ENCODE data around the gene GREM2.
A peak's percentile ranks its signal among the peaks of the same experiment; 100 is the strongest.

The GREM2 gene

DNA sequence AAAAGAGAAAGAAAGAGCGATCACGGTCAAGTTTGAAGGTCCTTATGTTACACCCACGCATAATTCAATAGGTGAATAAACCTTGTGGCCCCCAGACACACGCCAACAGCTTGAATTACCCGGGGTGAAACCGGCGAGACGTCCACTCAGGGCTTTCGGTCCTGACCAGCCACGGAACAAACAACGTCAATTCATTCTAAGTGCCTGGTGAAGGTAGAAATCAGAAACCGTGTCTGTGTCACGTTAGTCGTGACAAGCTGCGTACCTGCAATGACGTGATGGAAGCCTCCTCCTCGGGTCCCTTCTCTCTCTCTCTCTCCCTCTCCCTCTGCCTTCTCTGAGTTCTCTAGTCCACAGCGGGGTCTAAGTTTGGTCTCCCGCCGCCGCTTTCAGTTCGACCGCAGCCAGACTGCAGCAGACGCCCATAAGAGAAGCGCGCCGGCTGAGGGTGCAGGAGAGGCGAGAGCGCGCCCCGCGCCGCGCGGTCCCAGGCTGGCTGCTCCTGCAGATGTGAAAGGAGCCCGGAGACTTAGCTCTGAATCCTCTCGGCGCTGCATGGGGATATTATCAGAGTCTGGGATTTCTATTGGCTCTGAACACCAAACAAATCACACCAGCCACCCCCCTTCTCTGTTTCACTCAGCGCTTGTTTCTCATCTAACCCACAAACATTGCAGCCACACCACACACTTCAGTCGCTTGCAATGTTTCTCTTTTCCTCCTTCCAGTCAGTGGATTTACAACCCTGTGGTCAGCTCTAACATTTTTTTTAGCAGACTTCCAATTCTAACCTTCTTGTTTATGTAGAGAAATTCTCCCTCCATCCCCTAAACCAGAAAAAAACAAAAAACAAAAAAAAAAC is at the start of gene GREM2:
Gene GREM2, minus strand, starts transcription at position 537 of the 862 bp plus-strand sequence. CDS start 118,680 bp downstream, outside the sequence.
- peak in 1 of 2 donors; percentile 0 for DNase-seq (ENCODE audit: low read depth in 2 of 2, low spot score in 1 of 2)

DNA sequence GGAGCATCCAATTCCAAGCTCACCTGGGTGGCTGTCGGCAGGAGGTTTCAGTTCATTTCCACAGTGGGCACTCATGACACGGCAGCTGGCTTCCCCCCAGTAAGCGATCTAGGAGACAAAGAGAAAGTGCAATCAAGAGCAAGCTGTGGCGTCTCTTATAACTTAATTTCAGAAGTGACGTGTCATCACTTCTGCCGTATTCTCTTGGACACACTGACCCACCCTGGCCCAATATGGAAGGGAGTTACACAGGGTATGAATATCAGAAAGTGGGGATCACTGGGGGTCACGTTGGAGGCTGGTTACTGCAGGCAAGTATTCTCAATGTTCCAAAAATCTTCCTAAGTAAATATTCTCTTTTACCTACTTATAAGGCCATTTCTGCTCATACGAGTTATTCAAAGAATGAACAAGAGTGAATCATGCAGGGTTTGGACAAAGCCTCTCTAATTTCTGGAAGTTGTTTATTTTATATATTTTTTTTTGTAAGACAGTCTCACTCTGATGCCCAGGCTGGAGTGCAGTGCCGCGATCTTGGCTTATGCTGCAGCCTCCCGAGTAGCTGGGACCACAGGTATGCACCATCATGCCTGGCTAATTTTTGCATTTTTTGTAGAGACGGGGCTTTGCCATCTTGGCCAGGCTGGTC is 46.5 kb upstream of the GREM2 start:
- no peak for DNase-seq (ENCODE audit: low read depth in 2 of 2, low spot score in 1 of 2)

DNA sequence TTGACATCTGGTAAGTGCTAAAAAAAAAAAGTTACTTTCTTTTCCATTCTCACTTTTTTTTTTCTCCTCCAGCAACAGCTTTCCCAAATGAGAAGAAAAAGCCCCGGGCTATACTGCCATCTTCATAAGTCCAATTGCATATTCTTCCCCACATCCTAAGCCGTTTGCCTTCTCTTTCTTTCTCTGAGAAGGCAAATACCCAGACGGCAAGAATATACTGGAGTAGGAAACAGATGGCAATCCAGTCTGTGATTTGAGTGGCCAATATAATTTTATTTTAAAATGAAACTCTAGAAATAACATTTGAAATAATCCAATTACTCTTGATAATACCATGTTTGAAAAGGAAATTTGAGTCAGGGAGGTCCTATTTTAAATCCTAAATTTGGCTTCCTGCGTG is 44.6 kb upstream of the GREM2 start:
- DNase-seq (ENCODE audit: low read depth in 2 of 2, low spot score in 1 of 2) = no peak

DNA sequence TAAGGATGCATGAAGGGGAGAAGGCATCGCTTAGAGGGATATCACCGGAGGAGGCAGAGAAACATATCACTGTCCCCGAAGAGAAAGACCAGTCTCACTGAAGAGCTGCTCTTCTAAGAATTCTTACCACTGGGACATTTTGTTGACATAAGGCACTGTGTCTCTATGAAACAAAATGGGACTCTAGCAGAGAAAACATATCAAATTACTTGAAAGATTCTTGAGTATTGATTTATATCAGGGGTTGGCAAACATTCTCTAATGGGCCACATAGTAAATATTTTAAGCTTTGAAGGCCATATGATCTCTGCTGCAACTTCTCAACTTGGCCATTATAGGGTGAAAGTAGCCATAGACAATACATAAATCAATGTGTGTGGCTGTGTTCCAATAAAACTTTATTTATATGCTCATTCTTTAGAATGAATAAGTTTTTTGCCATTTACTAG is 41.0 kb upstream of the GREM2 start:
- no peak for DNase-seq (ENCODE audit: low read depth in 2 of 2, low spot score in 1 of 2)

DNA sequence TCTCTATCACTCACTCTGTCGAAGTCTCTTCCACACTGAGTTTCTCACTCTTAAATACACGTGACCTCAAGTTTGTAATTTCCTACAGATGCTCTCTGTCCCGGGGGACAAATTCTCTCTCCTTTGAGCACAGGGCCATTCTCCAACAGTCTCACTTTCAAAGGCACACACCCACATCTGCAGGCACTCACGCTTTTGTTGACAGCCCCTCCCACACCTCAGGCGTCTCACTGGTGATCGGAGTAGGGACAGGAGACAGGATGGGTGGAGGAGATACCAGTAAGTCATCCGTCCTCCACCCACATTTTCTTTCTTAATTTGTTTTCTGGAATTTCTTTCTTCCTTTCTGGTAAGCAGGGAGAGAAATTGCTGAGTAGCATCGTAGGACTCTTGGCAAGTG is 40.6 kb upstream of the GREM2 start:
- no peak for DNase-seq (ENCODE audit: low read depth in 2 of 2, low spot score in 1 of 2)

DNA sequence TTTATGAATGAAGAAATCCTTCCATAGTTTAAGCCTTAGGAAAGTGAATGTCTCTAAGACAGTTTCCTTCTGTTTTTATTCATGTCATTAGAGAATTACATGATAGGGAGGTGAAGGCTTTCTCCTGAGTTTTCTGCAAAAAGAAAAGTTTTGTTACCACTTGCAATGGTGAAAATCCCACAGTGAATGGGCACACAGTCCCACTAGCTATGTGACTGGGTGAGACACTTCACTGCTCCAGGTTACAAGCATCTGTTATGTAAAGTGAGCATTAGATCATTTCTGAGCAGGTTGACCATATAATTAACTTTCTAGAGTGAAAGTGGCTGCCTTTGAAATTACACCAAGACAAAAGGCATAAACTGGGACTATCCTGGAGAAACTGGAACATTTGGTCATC is 38.9 kb upstream of the GREM2 start:
- DNase-seq (ENCODE audit: low read depth in 2 of 2, low spot score in 1 of 2) = no peak

DNA sequence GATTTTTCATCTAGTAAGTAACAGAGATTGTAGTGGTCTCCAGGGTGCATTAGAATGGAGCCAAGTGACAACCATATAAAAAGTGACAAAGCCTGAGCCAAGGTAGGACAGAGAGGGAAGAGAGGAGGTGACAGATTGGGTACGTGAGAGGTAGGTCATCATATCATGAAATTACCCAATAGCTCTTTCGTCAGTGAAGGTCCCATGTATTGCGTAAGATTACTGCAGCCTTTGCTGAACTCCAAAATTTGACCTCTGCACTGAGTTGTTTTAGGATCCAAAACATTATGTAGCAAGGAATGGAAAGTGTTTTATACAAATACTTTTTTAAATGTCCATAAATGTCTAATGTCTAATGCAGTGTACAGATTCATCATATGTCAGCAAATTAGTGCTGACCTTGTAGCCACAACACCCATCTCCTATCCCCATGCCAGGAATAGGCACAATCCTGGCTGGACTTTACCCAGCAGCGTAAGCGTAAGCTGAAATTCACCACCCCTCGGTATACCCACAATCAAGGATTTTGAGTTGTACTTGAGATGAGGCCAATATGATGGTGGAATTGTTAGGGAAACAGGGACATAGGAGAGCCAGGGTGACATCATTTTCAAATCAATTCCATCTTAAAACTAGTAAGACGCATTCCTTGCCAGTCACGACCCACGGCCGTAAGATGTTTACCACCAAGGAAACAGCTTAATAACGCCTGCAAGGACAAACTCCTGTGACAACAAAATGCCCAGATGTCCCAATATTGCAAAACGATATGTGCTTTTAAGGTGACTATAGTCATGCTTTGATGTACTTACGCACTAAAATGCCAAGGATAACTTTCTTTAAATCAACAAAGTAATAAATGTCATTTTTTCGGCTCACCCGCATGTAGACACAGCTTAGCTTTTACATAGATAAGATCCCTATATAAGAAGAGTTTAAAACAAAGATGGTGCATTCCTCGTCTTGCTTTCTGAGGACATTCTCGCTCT is 38.1 kb upstream of the GREM2 start:
- DNase-seq (ENCODE audit: low read depth in 2 of 2, low spot score in 1 of 2) = no peak

DNA sequence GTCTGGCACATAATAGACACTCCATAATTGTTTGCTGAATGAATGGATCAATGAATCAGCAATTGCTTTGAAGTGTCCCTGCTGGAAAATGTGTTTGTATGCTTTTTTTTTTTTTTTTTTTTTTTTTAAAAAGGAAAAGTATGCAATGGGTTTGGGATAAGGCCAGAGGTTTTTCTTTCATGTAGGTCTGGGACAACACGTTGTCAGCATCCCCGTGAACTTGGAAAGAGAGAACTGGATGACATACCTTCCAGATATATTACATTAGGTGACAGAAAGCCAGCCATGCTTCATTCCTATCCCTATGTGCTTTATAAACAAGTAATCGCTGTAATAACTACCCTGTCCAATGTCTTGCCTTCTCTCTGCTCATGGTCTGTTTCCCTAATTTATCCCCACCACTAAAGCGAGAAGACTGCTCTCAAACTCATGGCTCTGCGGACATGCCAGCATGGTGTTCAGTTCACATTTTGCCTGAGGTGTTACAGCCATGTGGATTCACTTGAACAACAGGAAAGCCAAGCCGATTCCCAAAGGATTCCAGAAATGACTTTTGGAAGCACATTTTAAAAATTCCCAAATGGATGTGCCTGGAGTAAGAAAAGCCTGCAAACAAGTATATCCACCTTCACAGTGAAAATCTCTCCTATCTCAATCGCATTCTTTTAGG is 34.8 kb upstream of the GREM2 start:
- DNase-seq (ENCODE audit: low read depth in 2 of 2, low spot score in 1 of 2) = no peak

DNA sequence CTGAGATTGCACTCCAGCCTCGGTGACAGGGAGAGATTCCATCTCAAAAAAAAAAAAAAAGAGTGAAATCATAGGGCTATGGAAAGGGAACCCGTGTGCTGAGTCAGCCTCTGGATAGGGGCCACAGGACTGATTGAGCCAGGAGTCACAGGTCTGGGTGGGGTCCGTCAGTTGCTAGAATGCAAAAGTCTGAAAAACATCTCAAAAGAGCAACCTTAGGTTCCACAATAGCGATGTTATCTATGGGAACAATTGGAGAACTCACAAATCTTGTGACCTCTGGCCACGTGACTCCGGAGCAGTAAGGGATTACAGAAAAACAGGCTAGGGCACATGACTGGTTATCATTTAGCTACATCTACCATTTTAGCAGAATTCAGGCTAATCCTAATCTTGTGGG is 32.8 kb upstream of the GREM2 start:
- no peak for DNase-seq (ENCODE audit: low read depth in 2 of 2, low spot score in 1 of 2)

DNA sequence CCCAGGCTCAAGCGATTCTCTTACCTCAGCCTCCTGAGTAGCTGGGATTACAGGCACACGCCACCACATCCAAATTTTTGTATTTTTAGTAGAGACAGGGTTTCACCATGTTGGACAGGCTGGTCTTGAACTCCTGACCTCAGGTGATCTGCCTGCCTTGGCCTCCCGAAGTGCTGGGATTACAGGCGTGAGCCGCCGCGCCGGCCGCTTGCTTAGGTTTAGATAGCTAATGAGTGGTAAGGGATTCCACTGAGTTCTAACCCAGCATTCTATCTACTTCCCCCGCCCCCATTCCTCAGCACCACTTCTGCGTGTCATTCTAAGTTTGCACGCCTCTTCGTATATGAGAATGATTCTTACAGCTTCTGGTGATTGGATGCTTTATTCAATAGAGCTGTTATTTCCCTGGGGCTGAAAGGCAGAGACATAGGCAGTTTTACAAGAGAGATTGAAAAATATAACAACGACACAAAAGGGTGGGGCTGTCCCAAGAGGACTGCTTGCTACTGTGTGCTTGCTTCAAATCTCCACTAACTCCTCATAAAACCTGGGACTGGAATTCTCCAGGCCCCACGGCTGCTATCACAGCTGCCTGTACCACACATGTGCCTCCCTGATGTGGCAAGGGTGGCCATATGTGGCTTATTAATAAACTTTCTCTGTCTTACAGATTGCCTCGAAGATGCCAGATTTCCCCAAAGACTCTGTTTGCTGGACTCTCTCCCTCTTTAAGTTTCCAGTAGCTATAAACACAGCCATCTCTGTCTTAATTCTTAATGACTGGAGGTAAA is 23.7 kb upstream of the GREM2 start:
- DNase-seq (ENCODE audit: low read depth in 2 of 2, low spot score in 1 of 2) = no peak

DNA sequence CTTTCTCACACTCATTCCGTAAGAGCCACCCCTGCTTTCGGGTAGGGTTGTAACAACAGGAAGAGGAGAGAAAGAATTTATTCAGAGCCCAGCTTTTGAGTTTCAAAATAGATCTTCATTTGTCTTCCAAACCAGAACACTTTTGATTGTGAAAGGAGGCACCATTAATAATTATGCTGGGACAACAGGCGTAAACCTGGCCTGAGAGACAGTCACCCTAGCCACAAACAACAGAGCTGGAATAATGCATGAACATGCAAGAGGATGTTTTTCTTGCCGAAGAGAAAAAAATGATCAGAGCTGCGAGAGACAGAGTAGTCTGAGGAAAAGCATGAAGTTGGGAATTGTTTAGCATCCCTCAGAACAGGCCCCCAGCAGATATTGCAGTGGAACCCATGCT is 18.5 kb upstream of the GREM2 start:
- DNase-seq (ENCODE audit: low read depth in 2 of 2, low spot score in 1 of 2) = no peak

DNA sequence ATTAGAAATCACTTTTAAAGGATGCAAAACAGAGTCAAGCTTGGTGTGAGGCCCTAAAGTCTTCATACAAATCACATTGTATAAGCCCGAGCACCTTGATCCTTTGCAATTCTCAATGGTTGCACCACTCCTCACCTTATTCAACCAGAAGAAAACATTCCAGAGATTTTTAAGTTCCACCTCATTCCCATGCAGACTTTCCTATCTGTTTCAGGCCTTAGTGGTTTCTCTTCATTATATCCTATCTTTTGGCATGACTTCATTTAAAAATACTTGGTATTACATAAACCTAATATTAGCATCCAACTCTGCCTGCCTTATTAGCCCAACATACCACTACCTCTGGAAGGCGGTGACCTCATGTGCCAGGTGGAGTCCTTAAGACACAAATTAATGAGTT is 9.3 kb upstream of the GREM2 start:
- DNase-seq (ENCODE audit: low read depth in 2 of 2, low spot score in 1 of 2) = no peak

DNA sequence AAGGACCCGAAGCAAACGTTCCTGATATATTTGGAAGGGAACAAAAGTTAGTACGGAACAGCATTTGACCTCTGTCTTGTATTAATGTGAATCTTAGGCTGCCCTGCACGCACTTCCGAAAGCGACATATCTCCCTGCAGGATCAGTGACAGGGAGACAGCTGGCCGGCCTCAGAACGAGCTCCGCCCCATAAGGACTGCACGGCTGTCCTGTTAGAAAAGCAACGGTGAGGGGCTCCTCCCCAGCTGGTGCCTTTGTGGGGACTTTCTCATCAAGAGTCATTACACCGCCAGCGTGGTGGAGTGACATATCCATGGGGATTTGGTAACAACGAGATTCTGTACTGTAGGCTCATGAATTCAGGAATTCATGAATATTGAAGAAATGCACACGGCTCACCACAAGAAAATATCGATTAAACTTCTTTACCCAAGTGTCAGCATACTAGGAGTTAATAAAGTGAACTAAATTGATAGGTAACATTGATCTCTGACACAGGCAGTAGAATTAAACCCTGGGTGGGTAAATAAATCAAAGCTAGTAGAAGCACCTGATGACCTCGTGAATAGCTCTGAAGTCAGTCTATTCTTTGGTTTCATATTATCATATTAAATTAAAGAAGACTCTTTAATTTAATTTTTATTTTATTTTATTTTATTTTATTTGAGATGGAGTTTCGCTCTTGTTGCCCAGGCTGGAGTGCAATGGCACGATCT is 8.1 kb upstream of the GREM2 start:
- no peak for DNase-seq (ENCODE audit: low read depth in 2 of 2, low spot score in 1 of 2)

DNA sequence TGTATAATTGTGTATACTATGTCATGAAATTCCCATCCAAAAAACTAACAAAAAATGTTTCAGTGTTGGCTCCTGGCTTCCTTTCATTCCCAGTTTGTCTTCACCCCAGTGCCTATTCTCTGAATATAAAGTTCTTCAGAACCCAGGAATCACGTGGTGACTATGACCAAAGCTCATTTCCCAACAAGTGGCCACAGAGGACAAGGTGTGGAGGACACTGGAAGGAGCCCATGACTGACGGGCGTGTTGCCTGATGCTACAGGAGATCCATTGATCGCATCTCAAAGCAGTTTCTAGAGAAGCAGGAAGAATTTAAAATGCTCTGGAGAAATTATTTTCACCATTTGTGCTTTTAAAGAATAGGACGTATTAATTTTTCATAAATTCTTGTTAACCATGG is 7.4 kb upstream of the GREM2 start:
- no peak for DNase-seq (ENCODE audit: low read depth in 2 of 2, low spot score in 1 of 2)

DNA sequence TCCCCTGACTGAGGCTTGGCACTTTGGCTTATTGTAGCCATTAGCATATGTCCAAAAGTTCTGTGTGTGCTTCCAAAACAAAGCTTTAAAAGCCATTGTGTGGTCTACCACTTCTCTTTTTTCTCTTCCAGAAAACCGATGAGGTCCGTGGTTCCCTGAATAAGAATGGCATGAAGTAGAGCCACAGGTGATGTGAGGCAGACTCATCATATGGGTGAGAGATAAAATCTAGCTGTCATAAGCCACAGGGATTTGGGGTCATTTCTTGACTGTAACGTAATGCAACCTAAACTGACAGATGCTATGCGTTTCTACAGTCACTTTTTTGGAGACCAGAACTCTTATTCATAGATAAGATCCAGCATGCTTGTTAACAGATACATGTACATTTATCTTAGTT is 7.0 kb upstream of the GREM2 start:
- DNase-seq (ENCODE audit: low read depth in 2 of 2, low spot score in 1 of 2) = no peak

DNA sequence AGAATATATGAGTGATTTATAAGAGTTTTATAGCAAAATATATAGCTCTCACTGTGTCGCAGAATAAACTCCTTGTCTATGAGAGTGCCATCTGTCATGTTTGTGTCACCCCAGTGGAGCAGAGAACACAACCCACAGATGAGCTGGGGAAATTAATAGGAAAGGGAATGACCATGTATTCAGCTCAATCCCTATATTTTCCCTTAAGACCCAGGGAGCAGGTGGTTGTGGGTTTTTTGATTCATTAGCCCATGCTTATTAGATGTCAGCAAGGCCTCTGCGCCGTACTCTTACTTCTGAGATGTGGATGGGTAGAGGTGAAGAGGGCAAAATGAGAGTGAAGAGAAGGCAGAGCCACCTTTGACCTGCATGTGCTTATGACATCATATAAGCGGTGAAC is 4.1 kb upstream of the GREM2 start:
- no peak for DNase-seq (ENCODE audit: low read depth in 2 of 2, low spot score in 1 of 2)

DNA sequence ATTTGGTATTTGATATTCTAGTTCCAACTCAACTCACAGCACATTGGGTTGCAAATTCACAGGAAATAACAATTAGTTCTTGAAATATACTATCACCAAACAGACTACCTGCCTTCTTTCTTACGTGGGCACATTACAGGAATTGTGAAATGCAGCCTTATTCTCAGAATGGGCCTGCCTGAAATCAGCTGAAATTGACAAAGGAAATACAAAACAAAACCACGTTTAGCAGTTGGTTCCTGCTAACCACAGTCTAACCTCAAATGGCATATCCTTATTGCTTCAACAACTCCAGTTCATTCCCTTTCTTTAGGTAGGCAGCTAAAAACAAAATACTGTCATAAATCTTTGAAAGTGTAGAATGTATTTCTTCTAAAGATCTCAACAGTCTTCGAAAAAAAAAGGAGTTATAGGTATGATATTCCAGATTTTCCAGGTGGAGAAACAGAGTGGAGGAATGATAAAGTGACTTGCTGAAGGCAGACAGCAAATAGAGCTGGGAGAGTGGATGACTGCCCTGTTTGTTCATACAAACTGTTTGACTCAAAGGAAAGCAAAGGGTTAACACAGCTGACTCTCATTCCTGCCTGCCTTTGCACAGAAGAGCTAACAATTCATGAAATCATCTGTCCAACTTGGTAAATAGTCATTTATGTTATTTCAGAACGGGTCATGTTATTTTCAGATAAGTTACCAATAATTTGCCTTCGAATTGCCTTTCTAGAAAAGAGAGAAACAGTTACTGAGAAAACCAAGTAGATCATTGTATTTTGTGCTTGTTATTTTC is 1.6 kb upstream of the GREM2 start:
- DNase-seq (ENCODE audit: low read depth in 2 of 2, low spot score in 1 of 2) = no peak

DNA sequence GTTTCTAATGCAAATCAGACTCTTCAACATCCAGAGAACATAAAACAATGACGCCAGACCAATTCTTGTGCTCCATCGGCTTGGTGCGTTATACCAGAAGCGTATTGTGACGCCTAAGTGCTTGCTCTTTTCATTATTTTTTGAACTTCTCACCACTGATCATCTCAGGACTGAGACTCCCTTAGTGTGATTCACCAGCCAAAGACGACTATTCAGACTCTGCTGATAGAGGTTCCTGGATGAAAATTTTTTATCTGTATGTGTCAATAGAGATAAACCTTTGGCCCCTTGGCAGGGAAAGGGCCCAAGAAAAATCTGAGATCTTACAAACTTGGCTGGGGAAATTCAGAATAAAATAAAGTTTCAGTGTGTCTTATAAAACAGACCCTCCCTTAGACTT is 856 bp upstream of the GREM2 start:
- no peak for DNase-seq (ENCODE audit: low read depth in 2 of 2, low spot score in 1 of 2)

DNA sequence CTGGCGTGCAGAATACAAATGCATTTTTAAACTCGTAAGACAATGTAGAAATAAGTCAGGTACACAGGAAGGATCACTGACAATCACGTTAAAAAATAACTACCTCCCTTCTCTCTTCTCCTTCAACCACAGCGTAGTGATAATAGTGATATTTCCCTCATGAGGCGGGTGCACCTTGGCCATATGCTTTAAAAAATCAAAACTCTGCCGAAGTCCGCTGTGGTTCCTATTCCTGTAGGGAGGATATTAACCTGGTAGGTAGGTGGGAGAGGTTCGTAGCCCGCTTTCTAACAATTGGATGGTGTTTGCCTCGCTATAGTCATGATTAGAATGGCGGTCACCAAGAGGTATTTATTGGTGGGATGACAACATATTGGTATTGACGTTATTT is 732 bp downstream of the GREM2 start:
- DNase-seq (ENCODE audit: low read depth in 2 of 2, low spot score in 1 of 2) = no peak
